SJSA1 (cell line): ENCODE results near the gene ASMT. TPM values are rescaled to one million over a fixed set of nuclear protein-coding genes. Genes with fewer than 3 reads are reported as not detected.
"Not testable (repeated sequence)": the region's sequence is repeated elsewhere in the genome, so short reads cannot be mapped to it uniquely, and the experiment has no call there.

Experiments used
- DNase-seq, 2 experiments: peaks; one replicate each; pipeline ENCODE4 v3.0.0-alpha.2; 2015 to 2020; ENCODE audit warnings: low spot score in 2 of 2, low read depth in 1 of 2
- H3K27ac ChIP-seq: fragments of 250-450 bp; sonication (Bioruptor Pico); 2 replicates; pipeline ENCODE4 v1.5.1; 2020; ENCODE audit warnings: mild to moderate bottlenecking, moderate library complexity
- H3K27me3 ChIP-seq: fragments of 250-450 bp; sonication (Bioruptor Pico); replicated peaks from 2 replicates; pipeline ENCODE4 v1.5.1; 2020; ENCODE audit warnings: mild to moderate bottlenecking, moderate library complexity
- H3K36me3 ChIP-seq: fragments of 250-450 bp; sonication (Bioruptor Pico); 2 replicates; pipeline ENCODE4 v1.5.1; 2020; ENCODE audit warnings: mild to moderate bottlenecking
- H3K4me1 ChIP-seq: fragments of 250-450 bp; sonication (Bioruptor Pico); replicated peaks from 2 replicates; pipeline ENCODE4 v1.6.1; 2021; ENCODE audit warnings: mild to moderate bottlenecking
- H3K4me3 ChIP-seq: fragments of 250-450 bp; sonication (Bioruptor Pico); 2 replicates; pipeline ENCODE4 v1.5.1; 2020; ENCODE audit warnings: mild to moderate bottlenecking
- H3K9me3 ChIP-seq: fragments of 250-450 bp; sonication (Bioruptor Pico); replicated peaks from 2 replicates; pipeline ENCODE4 v1.5.1; 2020; ENCODE audit warnings: mild to moderate bottlenecking
- total RNA-seq: library from RNA; depleted of rRNA; stranded (reverse); fragments of >200 nt; shearing (Covaris generic); gene quantifications from 2 replicates; pipeline ENCODE4 v1.2.3, GENCODE V29; 2014; rRNA removed

The ASMT gene
- total RNA-seq, 1 experiment from 2014 or later, result not detected

GRCh38 chrX:1681439-1681838, 66.6 kb downstream of the ASMT start:
- Histone ChIP-seq H3K4me3 (no peak overlapping the region), H3K4me1 (peaks cover 31% of the 10 kb centered on the region), H3K27me3 (no peaks in the 10 kb centered on the region), H3K36me3 (no peaks in the 10 kb centered on the region), H3K27ac (no peak overlapping the region), H3K9me3 (no peaks in the 10 kb centered on the region)
- DNase-seq, result no peak

- peaks cover 33% of the 10 kb centered on the region for H3K4me1 ChIP-seq
- not testable (repeated sequence) for H3K27ac ChIP-seq, H3K4me3 ChIP-seq, DNase-seq, H3K36me3 ChIP-seq, H3K27me3 ChIP-seq, H3K9me3 ChIP-seq
These were observed 67.0 kb downstream of the ASMT start for GRCh38 chrX:1681856-1682255.

- not testable (repeated sequence) for H3K27ac ChIP-seq, H3K9me3 ChIP-seq, H3K27me3 ChIP-seq, H3K36me3 ChIP-seq, H3K4me3 ChIP-seq
- H3K4me1 ChIP-seq, result peaks cover 34% of the 10 kb centered on the region
- peak in 1 of 2 experiments; percentile 5 for DNase-seq
These were observed 67.6 kb downstream of the ASMT start for GRCh38 chrX:1682501-1682900.

GRCh38 chrX:1684883-1685282, 70.0 kb downstream of the ASMT start:
- DNase-seq, H3K9me3 ChIP-seq, H3K36me3 ChIP-seq, H3K27me3 ChIP-seq, H3K4me3 ChIP-seq: not testable (repeated sequence)
- peaks cover 27% of the 10 kb centered on the region for H3K4me1 ChIP-seq
- peak overlapping the region; percentile 99 for H3K27ac ChIP-seq

GRCh38 chrX:1685444-1685880, 70.6 kb downstream of the ASMT start:
- DNase-seq, result peak; percentile 32 to 86
- not testable (repeated sequence) for H3K4me3 ChIP-seq, H3K36me3 ChIP-seq, H3K27me3 ChIP-seq, H3K9me3 ChIP-seq
- H3K4me1 ChIP-seq, result peaks cover 33% of the 10 kb centered on the region
- H3K27ac ChIP-seq, result peak overlapping the region; percentile 99

GRCh38 chrX:1686642-1687041, 71.8 kb downstream of the ASMT start:
- DNase-seq, result peak; percentile 56 to 87
- no peak overlapping the region for H3K4me3 ChIP-seq
- H3K27ac ChIP-seq, result peak overlapping the region; percentile 99
- H3K36me3 ChIP-seq, result no peaks in the 10 kb centered on the region
- H3K4me1 ChIP-seq, result peaks cover 37% of the 10 kb centered on the region
- no peaks in the 10 kb centered on the region for H3K27me3 ChIP-seq
- H3K9me3 ChIP-seq, result no peaks in the 10 kb centered on the region

Other genes starting within 250 kb of the ASMT start
- gene SLC25A6, start 222.9 kb upstream of the ASMT start, total RNA-seq, result 115 and 149 TPM in 2 replicates
- 7.3 and 10.0 TPM in 2 replicates for gene ASMTL, start 162.2 kb upstream of the ASMT start, total RNA-seq
- not detected in 2 replicates for gene P2RY8, start 77.9 kb upstream of the ASMT start, total RNA-seq
- gene AKAP17A, start 23.5 kb upstream of the ASMT start, total RNA-seq, result 26.9 and 38.0 TPM in 2 replicates